Measurements from ENCODE around the gene OSTC.

DNA sequence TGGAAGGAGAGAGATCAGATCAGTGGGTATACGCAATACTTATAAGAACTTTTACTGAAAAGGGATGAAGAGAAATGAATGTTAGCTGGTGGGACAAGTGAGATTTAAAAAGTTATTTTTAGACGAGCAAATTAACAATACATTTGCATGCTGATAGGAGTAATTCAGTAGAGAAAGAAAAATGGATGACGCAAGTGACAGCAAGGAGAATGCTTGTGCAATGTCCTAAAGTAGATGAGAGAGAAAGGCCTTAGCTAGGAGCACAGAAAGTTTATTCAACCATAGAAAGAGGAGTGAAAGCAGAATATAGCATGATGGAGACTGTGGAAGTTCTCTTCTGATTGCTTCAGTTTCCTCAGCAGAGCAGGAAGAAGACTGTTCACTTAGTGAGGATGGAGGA is 45.8 kb downstream of the OSTC start:
- TF ChIP-seq POLR2A (IDR thresholded peaks at IDR 0.05) (no peak), POLR2AphosphoS5 (IDR thresholded peaks at IDR 0.05; ENCODE audit: insufficient read depth in 1 of 2, low read depth in 1 of 2) (no peak)
- TF ChIP-seq, protein P1, sequence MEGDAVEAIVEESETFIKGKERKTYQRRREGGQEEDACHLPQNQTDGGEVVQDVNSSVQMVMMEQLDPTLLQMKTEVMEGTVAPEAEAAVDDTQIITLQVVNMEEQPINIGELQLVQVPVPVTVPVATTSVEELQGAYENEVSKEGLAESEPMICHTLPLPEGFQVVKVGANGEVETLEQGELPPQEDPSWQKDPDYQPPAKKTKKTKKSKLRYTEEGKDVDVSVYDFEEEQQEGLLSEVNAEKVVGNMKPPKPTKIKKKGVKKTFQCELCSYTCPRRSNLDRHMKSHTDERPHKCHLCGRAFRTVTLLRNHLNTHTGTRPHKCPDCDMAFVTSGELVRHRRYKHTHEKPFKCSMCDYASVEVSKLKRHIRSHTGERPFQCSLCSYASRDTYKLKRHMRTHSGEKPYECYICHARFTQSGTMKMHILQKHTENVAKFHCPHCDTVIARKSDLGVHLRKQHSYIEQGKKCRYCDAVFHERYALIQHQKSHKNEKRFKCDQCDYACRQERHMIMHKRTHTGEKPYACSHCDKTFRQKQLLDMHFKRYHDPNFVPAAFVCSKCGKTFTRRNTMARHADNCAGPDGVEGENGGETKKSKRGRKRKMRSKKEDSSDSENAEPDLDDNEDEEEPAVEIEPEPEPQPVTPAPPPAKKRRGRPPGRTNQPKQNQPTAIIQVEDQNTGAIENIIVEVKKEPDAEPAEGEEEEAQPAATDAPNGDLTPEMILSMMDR (IDR thresholded peaks at IDR 0.05): no peak
